ENCODE measurements around the gene ZNF723.

ZNF723 gene

GRCh38 chr19:22807061-22807835 is 24.8 kb upstream of the ZNF723 start:
- ChIA-PET POLR2A (no interaction called here), CTCF (no interaction called here)
- no peak for TF ChIP-seq ZNF266 (tag by site-specific recombination; IDR thresholded peaks at IDR 0.05; ENCODE audit: low read depth)
- no peak for TF ChIP-seq ZNF624 (tag by site-specific recombination; IDR thresholded peaks at IDR 0.05)
- TF ChIP-seq SALL2 (tag by site-specific recombination; IDR thresholded peaks at IDR 0.05; ENCODE audit: borderline replicate concordance), result no peak
- TF ChIP-seq BCL11A (tag by site-specific recombination; IDR thresholded peaks at IDR 0.05; ENCODE audit: low read depth), result no peak
- TF ChIP-seq ZSCAN30 (tag by site-specific recombination; IDR thresholded peaks at IDR 0.05), result no peak
- TF ChIP-seq ZNF16 (tag by site-specific recombination; IDR thresholded peaks at IDR 0.05; ENCODE audit: low read depth), result no peak
- TF ChIP-seq ZBTB8A (tag by site-specific recombination; IDR thresholded peaks at IDR 0.05), result no peak
- no peak for TF ChIP-seq EGR2 (tag by site-specific recombination; IDR thresholded peaks at IDR 0.05; ENCODE audit: low read depth)
- TF ChIP-seq CTCF (tag by site-specific recombination; IDR thresholded peaks at IDR 0.05), result no peak
- no peak for TF ChIP-seq ZNF785 (tag by site-specific recombination; IDR thresholded peaks at IDR 0.05)
- TF ChIP-seq WT1 (tag by site-specific recombination; IDR thresholded peaks at IDR 0.05), result no peak
- TF ChIP-seq ZNF133 (tag by site-specific recombination; IDR thresholded peaks at IDR 0.05), result no peak
- TF ChIP-seq ZNF221 (tag by site-specific recombination; IDR thresholded peaks at IDR 0.05; ENCODE audit: borderline replicate concordance), result no peak
- TF ChIP-seq ZNF791 (tag by site-specific recombination; IDR thresholded peaks at IDR 0.05), result no peak
- no peak for TF ChIP-seq PATZ1 (tag by site-specific recombination; IDR thresholded peaks at IDR 0.05)
- TF ChIP-seq ZNF48 (tag by site-specific recombination; IDR thresholded peaks at IDR 0.05), result no peak
- Histone ChIP-seq H3K9me3 (ENCODE audit: control insufficient read depth, insufficient read depth, low read depth, low read length) (no peaks in the 10 kb centered on the region), H3K27ac (ENCODE audit: extremely low read depth, low read depth, low read length) (no peak overlapping the region), H3K4me1 (ENCODE audit: control insufficient read depth, insufficient read depth, low read length) (no peaks in the 10 kb centered on the region), H3K4me3 (ENCODE audit: low read depth, low read length) (no peak overlapping the region), H3K36me3 (ENCODE audit: control insufficient read depth in 2 of 2, insufficient read depth in 1 of 2, low read length in 2 of 2) (no peaks in the 10 kb centered on the region)

GRCh38 chr19:22814124-22814523 is 18.0 kb upstream of the ZNF723 start:
- H3K4me1 ChIP-seq (ENCODE audit: control insufficient read depth, insufficient read depth, low read length), result no peaks in the 10 kb centered on the region
- ChIA-PET CTCF (no interaction called here), POLR2A (no interaction called here)
- no peak overlapping the region for H3K27ac ChIP-seq (ENCODE audit: extremely low read depth, low read depth, low read length)
- TF ChIP-seq ZNF658 (tag by site-specific recombination; IDR thresholded peaks at IDR 0.05), result no peak
- TF ChIP-seq ZNF391 (tag by site-specific recombination; IDR thresholded peaks at IDR 0.05; ENCODE audit: borderline replicate concordance, low read depth), result no peak
- TF ChIP-seq ZNF623 (tag by site-specific recombination; IDR thresholded peaks at IDR 0.05), result no peak
- TF ChIP-seq ZNF548 (tag by site-specific recombination; IDR thresholded peaks at IDR 0.05), result no peak
- TF ChIP-seq ZNF654 (tag by site-specific recombination; IDR thresholded peaks at IDR 0.05; ENCODE audit: low read depth), result no peak
- TF ChIP-seq FEZF1 (tag by site-specific recombination; IDR thresholded peaks at IDR 0.05), result no peak
- TF ChIP-seq ZSCAN4 (tag by site-specific recombination; IDR thresholded peaks at IDR 0.05), result no peak
- no peak for TF ChIP-seq ZNF707 (tag by site-specific recombination; IDR thresholded peaks at IDR 0.05)
- TF ChIP-seq ZNF701 (tag by site-specific recombination; IDR thresholded peaks at IDR 0.05), result no peak
- TF ChIP-seq ZNF175 (tag by site-specific recombination; IDR thresholded peaks at IDR 0.05), result no peak
- H3K36me3 ChIP-seq (ENCODE audit: control insufficient read depth in 2 of 2, insufficient read depth in 1 of 2, low read length in 2 of 2), result no peaks in the 10 kb centered on the region
- H3K4me3 ChIP-seq (ENCODE audit: low read depth, low read length), result no peak overlapping the region
- H3K9me3 ChIP-seq (ENCODE audit: control insufficient read depth, insufficient read depth, low read depth, low read length), result no peaks in the 10 kb centered on the region; the same call in 1 of the 2 replicates

Data from HEK293 (cell line).